ENCODE data around the gene RAB1B. TPM values are rescaled to one million over a fixed set of nuclear protein-coding genes. Genes with fewer than 3 reads are reported as not detected.

RAB1B gene
- total and polyA plus RNA-seq, 2 experiments from 2014 or later, result 86.7 to 146 TPM

DNA sequence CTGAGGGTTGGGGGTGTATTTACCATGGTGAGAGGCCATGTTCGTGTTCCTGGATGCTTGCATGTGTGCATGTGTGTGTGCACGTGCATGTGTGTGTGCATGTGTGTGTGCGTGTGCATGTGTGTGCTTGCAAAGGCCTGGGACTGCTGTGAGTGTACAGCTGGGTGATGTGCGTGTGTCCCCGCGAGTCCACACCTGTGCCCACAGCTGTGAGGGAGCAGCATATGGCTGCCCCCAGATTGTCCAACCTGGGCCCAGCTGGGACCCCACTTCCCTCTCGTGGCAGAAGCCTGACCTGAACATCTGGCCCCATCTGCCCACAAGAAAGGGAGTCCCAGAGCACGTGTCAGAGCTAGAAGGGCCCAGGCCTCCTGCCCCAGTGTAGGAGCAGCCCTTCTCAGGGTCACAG is 56.8 kb downstream of the RAB1B start:
- Histone ChIP-seq H3K4me3 (no peak overlapping the region), H3K79me2 (ENCODE audit: insufficient read depth) (no peaks in the 10 kb centered on the region), H3K36me3 (ENCODE audit: low read depth) (no peaks in the 10 kb centered on the region), H3K9ac (0 out of 2 replicates have a peak overlapping the region, but pooled peaks have one; percentile 44), H3K4me2 (ENCODE audit: unreplicated experiment) (no peak overlapping the region), H3K27me3 (replicated peaks; ENCODE audit: insufficient read depth) (no peaks in the 10 kb centered on the region), H3K27ac (peak overlapping the region; percentile 73), H3K9me2 (ENCODE audit: insufficient read depth) (no peaks in the 10 kb centered on the region), H3K9me3 (ENCODE audit: low read depth) (no peaks in the 10 kb centered on the region), H3F3A (ENCODE audit: insufficient read depth) (peaks cover 46% of the 10 kb centered on the region), H2AFZ (no peak overlapping the region), H4K20me1 (ENCODE audit: insufficient read depth) (no peaks in the 10 kb centered on the region), H3K4me1 (ENCODE audit: insufficient read depth) (peaks cover 57% of the 10 kb centered on the region)
- in situ Hi-C loops (cut with MboI), result no loop called here
- no peak for TF ChIP-seq EZH2 (IDR thresholded peaks at IDR 0.05; ENCODE audit: insufficient read depth, poor library complexity, severe bottlenecking)
- TF ChIP-seq EZH2phosphoT487 (IDR thresholded peaks at IDR 0.05; ENCODE audit: insufficient read depth, low read depth), result no peak
- 56 to 57% methylated on average over 8 of the region's 8 CpGs for WGBS, 2 experiments (ENCODE audit: low coverage in 1 of 2, low lambda C conversion rate in 2 of 2, missing lambda C conversion rate in 2 of 2)
- peak; percentile 38 for DNase-seq

DNA sequence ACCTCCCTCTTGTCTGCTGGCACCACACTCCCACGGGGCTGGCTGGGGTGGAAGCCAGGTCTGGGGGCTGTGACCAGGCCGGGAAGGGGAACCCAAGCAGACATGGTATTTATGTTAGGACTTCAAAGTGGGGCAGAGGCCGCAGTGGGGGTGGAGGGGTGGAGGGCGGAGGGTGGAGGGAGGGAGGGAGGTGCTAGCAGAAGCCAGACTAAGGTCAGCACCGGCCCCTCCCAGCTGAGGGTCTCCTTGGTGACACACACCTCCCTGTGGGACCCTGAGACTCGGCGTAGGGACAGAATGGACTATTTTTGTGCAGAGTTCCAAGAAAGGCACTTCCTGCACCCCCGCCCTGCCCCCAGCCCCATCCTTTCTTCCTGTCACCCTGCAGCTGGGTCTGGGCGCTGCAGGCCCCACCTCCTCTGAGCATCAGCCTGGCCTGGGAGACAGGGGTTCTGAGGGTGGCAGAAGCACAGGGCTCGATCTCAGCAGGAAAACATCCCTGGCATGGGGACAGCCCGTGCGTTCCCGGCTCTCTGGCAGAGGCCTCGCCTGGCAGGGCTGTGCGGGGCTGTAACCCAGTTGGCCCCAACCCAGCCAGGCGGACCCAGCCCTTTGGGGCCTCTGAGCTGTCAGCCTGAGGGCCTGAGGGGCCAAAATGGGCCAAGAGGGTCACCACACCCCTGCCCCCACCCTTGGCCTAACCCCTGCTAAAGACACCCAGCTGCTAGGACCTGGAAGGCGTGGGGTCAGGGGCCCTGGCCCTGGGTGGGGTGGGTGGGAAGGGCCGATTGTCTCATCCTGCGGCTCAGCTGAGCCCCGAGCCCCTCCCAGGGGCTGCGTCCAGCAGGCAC is 58.0 kb downstream of the RAB1B start:
- no peaks in the 10 kb centered on the region for H3K79me2 ChIP-seq (ENCODE audit: insufficient read depth)
- no peaks in the 10 kb centered on the region for H3K9me3 ChIP-seq (ENCODE audit: low read depth)
- 2% methylated on average over 13 to 14 of the region's 21 CpGs for WGBS, 2 experiments (ENCODE audit: low coverage in 1 of 2, low lambda C conversion rate in 2 of 2, missing lambda C conversion rate in 2 of 2)
- H2AFZ ChIP-seq, result no peak overlapping the region
- peaks cover 57% of the 10 kb centered on the region for H3K4me1 ChIP-seq (ENCODE audit: insufficient read depth)
- no peaks in the 10 kb centered on the region for H4K20me1 ChIP-seq (ENCODE audit: insufficient read depth)
- peak; percentile 81 for DNase-seq
- peak overlapping the region; percentile 95 for H3K27ac ChIP-seq
- H3K4me2 ChIP-seq (ENCODE audit: unreplicated experiment), result peak overlapping the region; percentile 68
- in situ Hi-C loops (cut with MboI), result no loop called here
- H3K9me2 ChIP-seq (ENCODE audit: insufficient read depth), result no peaks in the 10 kb centered on the region
- H3K9ac ChIP-seq, result peak overlapping the region; percentile 76
- H3K4me3 ChIP-seq, result 0 out of 2 replicates have a peak overlapping the region, but pooled peaks have one; percentile 9
- peaks cover 56% of the 10 kb centered on the region for H3F3A ChIP-seq (ENCODE audit: insufficient read depth)
- TF ChIP-seq EZH2phosphoT487 (IDR thresholded peaks at IDR 0.05; ENCODE audit: insufficient read depth, low read depth), result no peak
- TF ChIP-seq EZH2 (IDR thresholded peaks at IDR 0.05; ENCODE audit: insufficient read depth, poor library complexity, severe bottlenecking), result no peak
- H3K36me3 ChIP-seq (ENCODE audit: low read depth), result no peaks in the 10 kb centered on the region; the same call in 1 of the 2 replicates
- no peaks in the 10 kb centered on the region for H3K27me3 ChIP-seq (replicated peaks; ENCODE audit: insufficient read depth)

Other genes with a start within 250 kb of the RAB1B start
- not detected in 2 replicates for gene CATSPER1, start 242.2 kb upstream of the RAB1B start, total RNA-seq (2014; rRNA removed; shearing (Covaris generic))
- 1.1 and 1.7 TPM in 2 replicates for gene CATSPER1, start 242.2 kb upstream of the RAB1B start, polyA plus RNA-seq (2016; fragmentation: Nextera tagmentation; extraction: Ambion mirVana)
- gene GAL3ST3, start 219.5 kb upstream of the RAB1B start, total RNA-seq (2014; rRNA removed; shearing (Covaris generic)), result not detected in 2 replicates
- gene GAL3ST3, start 219.5 kb upstream of the RAB1B start, polyA plus RNA-seq (2016; fragmentation: Nextera tagmentation; extraction: Ambion mirVana), result not detected in 2 replicates
- 95.7 and 117 TPM in 2 replicates for gene SF3B2, start 216.3 kb upstream of the RAB1B start, total RNA-seq (2014; rRNA removed; shearing (Covaris generic))
- 146 and 152 TPM in 2 replicates for gene SF3B2, start 216.3 kb upstream of the RAB1B start, polyA plus RNA-seq (2016; fragmentation: Nextera tagmentation; extraction: Ambion mirVana)
- 44.6 and 48.9 TPM in 2 replicates for gene PACS1, start 198.4 kb upstream of the RAB1B start, total RNA-seq (2014; rRNA removed; shearing (Covaris generic))
- 33.2 and 36.0 TPM in 2 replicates for gene PACS1, start 198.4 kb upstream of the RAB1B start, polyA plus RNA-seq (2016; fragmentation: Nextera tagmentation; extraction: Ambion mirVana)
- 21.9 and 25.5 TPM in 2 replicates for gene KLC2, start 10.9 kb upstream of the RAB1B start, total RNA-seq (2014; rRNA removed; shearing (Covaris generic))
- gene KLC2, start 10.9 kb upstream of the RAB1B start, polyA plus RNA-seq (2016; fragmentation: Nextera tagmentation; extraction: Ambion mirVana), result 17.1 and 19.7 TPM in 2 replicates
- gene CNIH2, start 9.5 kb downstream of the RAB1B start, total RNA-seq (2014; rRNA removed; shearing (Covaris generic)), result 1.4 TPM in 1 of 2 replicates, not detected in the other
- gene CNIH2, start 9.5 kb downstream of the RAB1B start, polyA plus RNA-seq (2016; fragmentation: Nextera tagmentation; extraction: Ambion mirVana), result 0.39 and 0.50 TPM in 2 replicates
- 193 and 222 TPM in 2 replicates for gene YIF1A, start 20.5 kb downstream of the RAB1B start, total RNA-seq (2014; rRNA removed; shearing (Covaris generic))
- 259 and 284 TPM in 2 replicates for gene YIF1A, start 20.5 kb downstream of the RAB1B start, polyA plus RNA-seq (2016; fragmentation: Nextera tagmentation; extraction: Ambion mirVana)
- 0.54 TPM in 1 of 2 replicates, not detected in the other for gene TMEM151A, start 23.3 kb downstream of the RAB1B start, total RNA-seq (2014; rRNA removed; shearing (Covaris generic))
- 0.19 and 0.33 TPM in 2 replicates for gene TMEM151A, start 23.3 kb downstream of the RAB1B start, polyA plus RNA-seq (2016; fragmentation: Nextera tagmentation; extraction: Ambion mirVana)
- gene CD248, start 48.4 kb downstream of the RAB1B start, total RNA-seq (2014; rRNA removed; shearing (Covaris generic)), result 212 and 230 TPM in 2 replicates
- gene CD248, start 48.4 kb downstream of the RAB1B start, polyA plus RNA-seq (2016; fragmentation: Nextera tagmentation; extraction: Ambion mirVana), result 616 and 629 TPM in 2 replicates
- 37.7 and 44.0 TPM in 2 replicates for gene RIN1, start 67.8 kb downstream of the RAB1B start, total RNA-seq (2014; rRNA removed; shearing (Covaris generic))
- gene RIN1, start 67.8 kb downstream of the RAB1B start, polyA plus RNA-seq (2016; fragmentation: Nextera tagmentation; extraction: Ambion mirVana), result 16.8 and 19.1 TPM in 2 replicates
- 48.7 and 65.9 TPM in 2 replicates for gene BRMS1, start 76.5 kb downstream of the RAB1B start, total RNA-seq (2014; rRNA removed; shearing (Covaris generic))
- gene BRMS1, start 76.5 kb downstream of the RAB1B start, polyA plus RNA-seq (2016; fragmentation: Nextera tagmentation; extraction: Ambion mirVana), result 45.9 and 46.2 TPM in 2 replicates
- gene B4GAT1, start 79.0 kb downstream of the RAB1B start, total RNA-seq (2014; rRNA removed; shearing (Covaris generic)), result 32.0 and 45.3 TPM in 2 replicates
- 23.9 and 26.0 TPM in 2 replicates for gene B4GAT1, start 79.0 kb downstream of the RAB1B start, polyA plus RNA-seq (2016; fragmentation: Nextera tagmentation; extraction: Ambion mirVana)
- not detected in 2 replicates for gene SLC29A2, start 103.1 kb downstream of the RAB1B start, total RNA-seq (2014; rRNA removed; shearing (Covaris generic))
- gene SLC29A2, start 103.1 kb downstream of the RAB1B start, polyA plus RNA-seq (2016; fragmentation: Nextera tagmentation; extraction: Ambion mirVana), result not detected in 2 replicates
- not detected in 2 replicates for gene NPAS4, start 152.4 kb downstream of the RAB1B start, total RNA-seq (2014; rRNA removed; shearing (Covaris generic))
- not detected in 2 replicates for gene NPAS4, start 152.4 kb downstream of the RAB1B start, polyA plus RNA-seq (2016; fragmentation: Nextera tagmentation; extraction: Ambion mirVana)
- gene MRPL11, start 170.2 kb downstream of the RAB1B start, total RNA-seq (2014; rRNA removed; shearing (Covaris generic)), result 36.7 and 53.5 TPM in 2 replicates
- 75.7 and 76.6 TPM in 2 replicates for gene MRPL11, start 170.2 kb downstream of the RAB1B start, polyA plus RNA-seq (2016; fragmentation: Nextera tagmentation; extraction: Ambion mirVana)
- 8.1 and 10.5 TPM in 2 replicates for gene PELI3, start 198.3 kb downstream of the RAB1B start, total RNA-seq (2014; rRNA removed; shearing (Covaris generic))
- gene PELI3, start 198.3 kb downstream of the RAB1B start, polyA plus RNA-seq (2016; fragmentation: Nextera tagmentation; extraction: Ambion mirVana), result 5.3 and 5.8 TPM in 2 replicates
- gene DPP3, start 211.8 kb downstream of the RAB1B start, total RNA-seq (2014; rRNA removed; shearing (Covaris generic)), result 50.8 and 64.1 TPM in 2 replicates
- gene DPP3, start 211.8 kb downstream of the RAB1B start, polyA plus RNA-seq (2016; fragmentation: Nextera tagmentation; extraction: Ambion mirVana), result 33.5 and 34.7 TPM in 2 replicates
- gene BBS1, start 242.0 kb downstream of the RAB1B start, total RNA-seq (2014; rRNA removed; shearing (Covaris generic)), result 39.1 and 58.8 TPM in 2 replicates
- gene BBS1, start 242.0 kb downstream of the RAB1B start, polyA plus RNA-seq (2016; fragmentation: Nextera tagmentation; extraction: Ambion mirVana), result 20.2 and 23.0 TPM in 2 replicates

All from GM23248 (cell line).